ENCODE data around the gene MIF4GD. TPM values are rescaled to one million over a fixed set of nuclear protein-coding genes. Genes with fewer than 3 reads are reported as not detected.

Gene MIF4GD
- total RNA-seq, 1 donor from 2014 or later = 30.0 TPM

- no peaks in the 10 kb centered on the region for H3K27me3 ChIP-seq (ENCODE audit: control insufficient read depth, insufficient read depth, low read length)
- DNase-seq (ENCODE audit: low read depth) = no peak
- peaks cover 44% of the 10 kb centered on the region for H3K36me3 ChIP-seq (ENCODE audit: control insufficient read depth, insufficient read depth, low read length)
- TF ChIP-seq, protein P1, sequence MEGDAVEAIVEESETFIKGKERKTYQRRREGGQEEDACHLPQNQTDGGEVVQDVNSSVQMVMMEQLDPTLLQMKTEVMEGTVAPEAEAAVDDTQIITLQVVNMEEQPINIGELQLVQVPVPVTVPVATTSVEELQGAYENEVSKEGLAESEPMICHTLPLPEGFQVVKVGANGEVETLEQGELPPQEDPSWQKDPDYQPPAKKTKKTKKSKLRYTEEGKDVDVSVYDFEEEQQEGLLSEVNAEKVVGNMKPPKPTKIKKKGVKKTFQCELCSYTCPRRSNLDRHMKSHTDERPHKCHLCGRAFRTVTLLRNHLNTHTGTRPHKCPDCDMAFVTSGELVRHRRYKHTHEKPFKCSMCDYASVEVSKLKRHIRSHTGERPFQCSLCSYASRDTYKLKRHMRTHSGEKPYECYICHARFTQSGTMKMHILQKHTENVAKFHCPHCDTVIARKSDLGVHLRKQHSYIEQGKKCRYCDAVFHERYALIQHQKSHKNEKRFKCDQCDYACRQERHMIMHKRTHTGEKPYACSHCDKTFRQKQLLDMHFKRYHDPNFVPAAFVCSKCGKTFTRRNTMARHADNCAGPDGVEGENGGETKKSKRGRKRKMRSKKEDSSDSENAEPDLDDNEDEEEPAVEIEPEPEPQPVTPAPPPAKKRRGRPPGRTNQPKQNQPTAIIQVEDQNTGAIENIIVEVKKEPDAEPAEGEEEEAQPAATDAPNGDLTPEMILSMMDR (IDR thresholded peaks at IDR 0.05; ENCODE audit: insufficient read depth, low read length, severe bottlenecking) = no peak
- peak; percentile 86 for FAIRE-seq
- H3K4me3 ChIP-seq (ENCODE audit: low read depth, low read length) = no peak overlapping the region
These were observed 26.7 kb downstream of the MIF4GD start for GRCh38 chr17:75244133-75244866.

DNA sequence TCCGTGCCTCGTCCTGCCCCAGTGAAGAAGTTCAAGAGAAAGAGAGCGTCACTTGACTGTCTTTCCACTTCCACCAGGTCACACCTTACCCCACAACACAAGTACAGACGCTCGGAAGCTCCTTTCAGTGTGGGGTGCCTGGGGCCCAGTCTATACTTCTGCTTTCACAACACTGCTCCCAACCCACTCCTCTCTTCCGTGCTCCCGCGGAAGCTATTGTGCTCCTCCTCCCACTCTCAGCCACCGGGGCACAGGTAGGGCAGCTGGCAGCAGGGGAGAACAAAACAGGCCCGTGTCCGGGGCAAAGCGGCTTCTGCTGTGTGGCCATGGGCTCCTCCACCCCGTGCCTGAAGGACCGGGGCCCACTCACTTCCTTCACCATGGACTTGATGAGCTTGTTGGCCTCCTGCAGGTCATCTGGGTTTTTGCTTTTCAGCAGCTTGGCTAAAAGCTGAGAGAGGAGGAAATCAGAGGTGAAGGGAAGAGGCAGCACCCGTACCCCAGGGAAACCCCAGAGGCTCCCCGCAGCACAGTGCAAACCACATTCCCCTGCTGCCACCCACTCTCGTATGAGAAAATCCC is 28.5 kb downstream of the MIF4GD start:
- FAIRE-seq = no peak
- no peak overlapping the region for H3K4me3 ChIP-seq (ENCODE audit: low read depth, low read length)
- no peak for DNase-seq (ENCODE audit: low read depth)
- H3K36me3 ChIP-seq (ENCODE audit: control insufficient read depth, insufficient read depth, low read length) = peaks cover 55% of the 10 kb centered on the region
- TF ChIP-seq, protein P1 (IDR thresholded peaks at IDR 0.05; ENCODE audit: insufficient read depth, low read length, severe bottlenecking) = no peak
- no peaks in the 10 kb centered on the region for H3K27me3 ChIP-seq (ENCODE audit: control insufficient read depth, insufficient read depth, low read length)

DNA sequence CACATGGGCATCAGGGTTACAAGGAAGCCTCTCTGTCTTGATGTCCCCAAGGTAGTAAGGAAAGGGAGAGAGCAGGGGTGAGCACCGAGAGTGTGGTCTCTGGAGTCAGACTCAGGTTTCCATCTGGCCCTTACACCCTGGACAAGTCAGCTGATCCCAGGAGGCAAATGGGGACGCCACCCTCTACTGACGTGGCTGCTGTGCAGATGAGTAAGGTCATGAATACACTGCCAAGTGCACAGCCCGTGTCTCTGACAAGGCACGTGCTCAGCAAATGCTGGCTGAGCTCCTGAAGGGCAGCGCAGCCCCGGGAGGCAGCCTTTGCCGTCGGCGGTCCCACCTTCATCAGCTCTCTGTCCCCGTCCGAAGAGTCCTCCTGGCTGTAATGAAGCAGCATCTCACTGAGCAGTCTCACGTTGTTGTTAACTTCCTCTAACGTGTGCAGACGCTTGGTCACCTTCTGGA is 29.0 kb downstream of the MIF4GD start:
- FAIRE-seq (peak; percentile 60), DNase-seq (ENCODE audit: low read depth) (no peak)
- Histone ChIP-seq H3K36me3 (ENCODE audit: control insufficient read depth, insufficient read depth, low read length) (peaks cover 59% of the 10 kb centered on the region), H3K27me3 (ENCODE audit: control insufficient read depth, insufficient read depth, low read length) (no peaks in the 10 kb centered on the region), H3K4me3 (ENCODE audit: low read depth, low read length) (no peak overlapping the region)
- TF ChIP-seq, protein P1 (IDR thresholded peaks at IDR 0.05; ENCODE audit: insufficient read depth, low read length, severe bottlenecking) = no peak

GRCh38 chr17:75241502-75241901 is 29.5 kb downstream of the MIF4GD start:
- H3K27me3 ChIP-seq (ENCODE audit: control insufficient read depth, insufficient read depth, low read length) = no peaks in the 10 kb centered on the region
- H3K36me3 ChIP-seq (ENCODE audit: control insufficient read depth, insufficient read depth, low read length) = peaks cover 58% of the 10 kb centered on the region
- TF ChIP-seq, protein P1 (IDR thresholded peaks at IDR 0.05; ENCODE audit: insufficient read depth, low read length, severe bottlenecking) = no peak
- H3K4me3 ChIP-seq (ENCODE audit: low read depth, low read length) = no peak overlapping the region
- DNase-seq (ENCODE audit: low read depth) (no peak), FAIRE-seq (no peak)

GRCh38 chr17:75241143-75241430 is 29.9 kb downstream of the MIF4GD start:
- Histone ChIP-seq H3K4me3 (ENCODE audit: low read depth, low read length) (no peak overlapping the region), H3K36me3 (ENCODE audit: control insufficient read depth, insufficient read depth, low read length) (peaks cover 55% of the 10 kb centered on the region), H3K27me3 (ENCODE audit: control insufficient read depth, insufficient read depth, low read length) (no peaks in the 10 kb centered on the region)
- DNase-seq (ENCODE audit: low read depth) = no peak
- no peak for FAIRE-seq
- TF ChIP-seq, protein P1 (IDR thresholded peaks at IDR 0.05; ENCODE audit: insufficient read depth, low read length, severe bottlenecking) = no peak
